ENCODE measurements around the gene RASD2. TPM values are rescaled to one million over a fixed set of nuclear protein-coding genes. Genes with fewer than 3 reads are reported as not detected.

Gene RASD2
- total and polyA plus RNA-seq, 5 donors from 2014 or later: 0.06 to 1.0 TPM; not detected in 3

DNA sequence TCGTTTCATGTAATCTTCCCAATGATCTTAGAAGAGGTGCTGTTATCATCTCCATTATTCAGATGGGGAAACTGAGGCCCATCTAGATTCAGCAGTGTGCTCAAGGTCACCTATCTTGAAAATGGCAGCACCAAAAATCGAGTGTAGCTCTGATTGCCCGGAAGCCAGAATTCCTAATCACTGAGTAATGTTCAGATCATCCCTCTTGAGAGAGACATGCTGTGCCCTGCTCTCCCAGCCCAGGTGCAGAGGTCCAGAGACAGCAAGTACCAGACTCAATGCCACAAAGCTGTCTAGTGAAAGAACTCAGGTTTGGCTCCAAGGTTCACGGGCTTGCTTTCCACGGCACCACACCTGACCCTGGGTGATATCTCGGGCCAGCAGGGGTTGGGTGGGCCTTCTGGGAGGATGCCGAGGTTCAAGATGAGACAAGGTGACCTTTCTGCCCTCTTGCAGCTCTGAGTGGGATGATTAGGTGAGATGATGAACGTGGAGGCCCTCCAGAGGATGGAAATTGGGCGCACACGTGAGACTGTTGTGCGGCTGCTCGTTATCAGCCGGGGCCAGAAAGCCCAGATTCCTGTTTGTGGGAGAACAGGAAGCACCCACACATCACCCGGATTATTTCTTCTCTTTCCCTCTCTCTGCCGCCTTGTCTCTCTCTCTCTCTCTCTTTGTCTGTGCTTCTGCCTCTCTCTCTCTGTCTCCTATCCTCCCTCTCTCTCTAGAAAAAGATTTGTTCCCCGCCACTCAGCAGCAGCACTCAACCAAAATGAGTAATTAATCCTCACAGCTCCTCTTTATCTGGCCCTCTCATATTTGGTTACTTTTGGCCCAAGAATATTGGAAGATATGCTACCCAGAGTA lies 19.0 kb upstream of the RASD2 start:
- no peak overlapping the region for H3K27ac Mint-ChIP-seq
- no peak overlapping the region for H3K4me3 Mint-ChIP-seq
- ATAC-seq (ENCODE audit: low read depth in 2 of 2) (no peak), DNase-seq (no peak)
- no peaks in the 10 kb centered on the region for H3K36me3 Mint-ChIP-seq
- H3K4me3 ChIP-seq (ENCODE audit: low read depth, low read length): no peak overlapping the region
- H3K27me3 ChIP-seq (ENCODE audit: control insufficient read depth, insufficient read depth, low read length): no peaks in the 10 kb centered on the region
- H3K4me1 ChIP-seq (ENCODE audit: control insufficient read depth, insufficient read depth, low read length, poor library complexity, severe bottlenecking): no peaks in the 10 kb centered on the region
- peaks cover 12% of the 10 kb centered on the region for H3K27me3 Mint-ChIP-seq
- peaks cover 0 to 4% (median 0%) of the 10 kb centered on the region in 4 donors for H3K4me1 Mint-ChIP-seq
- H3K9me3 Mint-ChIP-seq: peaks cover 0 to 2% (median 0%) of the 10 kb centered on the region in 7 donors
- H3K36me3 ChIP-seq (ENCODE audit: control insufficient read depth, insufficient read depth, low read length): no peaks in the 10 kb centered on the region
- H3K27ac ChIP-seq (ENCODE audit: insufficient read depth, low read length, poor library complexity, severe bottlenecking): no peak overlapping the region
- no peaks in the 10 kb centered on the region for H3K9me3 ChIP-seq (ENCODE audit: control insufficient read depth in 2 of 2, low read length in 2 of 2)

GRCh38 chr22:35522225-35523149 lies 18.1 kb upstream of the RASD2 start:
- no peak for DNase-seq
- no peaks in the 10 kb centered on the region for H3K9me3 ChIP-seq (ENCODE audit: control insufficient read depth in 2 of 2, low read length in 2 of 2)
- no peaks in the 10 kb centered on the region for H3K4me1 ChIP-seq (ENCODE audit: control insufficient read depth, insufficient read depth, low read length, poor library complexity, severe bottlenecking)
- H3K4me3 ChIP-seq (ENCODE audit: low read depth, low read length): no peak overlapping the region
- no peak overlapping the region for H3K27ac ChIP-seq (ENCODE audit: insufficient read depth, low read length, poor library complexity, severe bottlenecking)
- no peaks in the 10 kb centered on the region for H3K36me3 Mint-ChIP-seq
- H3K4me3 Mint-ChIP-seq: no peak overlapping the region
- peaks cover 0 to 2% (median 0%) of the 10 kb centered on the region in 7 donors for H3K9me3 Mint-ChIP-seq
- no peaks in the 10 kb centered on the region for H3K27me3 ChIP-seq (ENCODE audit: control insufficient read depth, insufficient read depth, low read length)
- no peaks in the 10 kb centered on the region for H3K36me3 ChIP-seq (ENCODE audit: control insufficient read depth, insufficient read depth, low read length)
- H3K27ac Mint-ChIP-seq: no peak overlapping the region
- peaks cover 19% of the 10 kb centered on the region for H3K27me3 Mint-ChIP-seq
- no peak for ATAC-seq (ENCODE audit: low read depth in 2 of 2)
- H3K4me1 Mint-ChIP-seq: peaks cover 0 to 4% (median 0%) of the 10 kb centered on the region in 4 donors

DNA sequence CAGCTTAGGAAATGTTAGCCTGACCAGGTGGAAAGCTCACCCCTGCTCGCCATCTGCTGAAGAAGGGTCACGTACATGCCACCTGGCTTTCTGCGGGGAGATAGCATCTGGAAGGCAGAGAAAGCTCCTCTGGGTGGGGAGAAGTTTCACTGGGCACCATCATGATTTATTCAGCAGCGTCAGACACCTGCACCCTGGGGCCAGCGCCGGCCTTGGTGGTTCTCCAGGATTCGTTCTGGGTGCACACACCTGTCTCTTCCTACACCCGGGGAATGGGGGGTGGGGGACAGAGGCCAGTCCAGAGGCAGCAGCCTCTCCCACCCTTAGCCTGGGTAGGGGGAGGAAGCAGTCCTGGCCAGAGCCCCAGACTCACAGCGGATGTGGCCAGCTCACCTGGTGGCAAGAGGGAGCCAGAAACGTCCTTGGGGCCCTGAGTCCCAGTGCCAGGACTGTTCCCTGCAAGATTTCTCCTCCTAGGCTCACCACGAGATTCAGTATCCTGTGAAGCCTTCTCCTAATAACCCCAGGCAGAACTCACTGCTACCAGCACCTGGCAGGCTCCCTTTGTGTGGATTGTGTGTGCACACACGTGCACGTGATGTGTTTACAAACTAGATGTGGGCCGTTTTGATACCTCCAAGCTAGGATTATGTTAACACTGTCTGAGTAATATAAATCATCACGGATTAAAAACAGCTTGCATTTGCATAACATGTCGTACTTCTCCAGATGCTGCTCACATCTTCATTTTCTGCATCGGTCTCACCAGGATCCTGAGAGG lies 17.3 kb upstream of the RASD2 start:
- peaks cover 0 to 2% (median 0%) of the 10 kb centered on the region in 7 donors for H3K9me3 Mint-ChIP-seq
- H3K36me3 Mint-ChIP-seq: no peaks in the 10 kb centered on the region
- Histone ChIP-seq H3K9me3 (ENCODE audit: control insufficient read depth in 2 of 2, low read length in 2 of 2) (no peaks in the 10 kb centered on the region), H3K36me3 (ENCODE audit: control insufficient read depth, insufficient read depth, low read length) (no peaks in the 10 kb centered on the region), H3K4me1 (ENCODE audit: control insufficient read depth, insufficient read depth, low read length, poor library complexity, severe bottlenecking) (no peaks in the 10 kb centered on the region), H3K27ac (ENCODE audit: insufficient read depth, low read length, poor library complexity, severe bottlenecking) (no peak overlapping the region), H3K27me3 (ENCODE audit: control insufficient read depth, insufficient read depth, low read length) (no peaks in the 10 kb centered on the region), H3K4me3 (ENCODE audit: low read depth, low read length) (no peak overlapping the region)
- peaks cover 19% of the 10 kb centered on the region for H3K27me3 Mint-ChIP-seq
- H3K4me1 Mint-ChIP-seq: peaks cover 0 to 4% (median 0%) of the 10 kb centered on the region in 4 donors
- no peak overlapping the region for H3K27ac Mint-ChIP-seq
- no peak overlapping the region for H3K4me3 Mint-ChIP-seq
- ATAC-seq (ENCODE audit: low read depth in 2 of 2) (no peak), DNase-seq (no peak)

- Mint-ChIP-seq H3K27me3 (peaks cover 19% of the 10 kb centered on the region), H3K36me3 (peaks cover 6% of the 10 kb centered on the region), H3K27ac (no peak overlapping the region), H3K4me3 (no peak overlapping the region), H3K9me3 (peaks cover 0 to 4% (median 0%) of the 10 kb centered on the region in 7 donors), H3K4me1 (peaks cover 0 to 4% (median 0%) of the 10 kb centered on the region in 4 donors)
- DNase-seq (no peak), ATAC-seq (ENCODE audit: low read depth in 2 of 2) (no peak)
- no peaks in the 10 kb centered on the region for H3K4me1 ChIP-seq (ENCODE audit: control insufficient read depth, insufficient read depth, low read length, poor library complexity, severe bottlenecking)
- no peaks in the 10 kb centered on the region for H3K36me3 ChIP-seq (ENCODE audit: control insufficient read depth, insufficient read depth, low read length)
- no peak overlapping the region for H3K27ac ChIP-seq (ENCODE audit: insufficient read depth, low read length, poor library complexity, severe bottlenecking)
- H3K4me3 ChIP-seq (ENCODE audit: low read depth, low read length): no peak overlapping the region
- peaks cover 4 to 6% of the 10 kb centered on the region in 2 experiments for H3K9me3 ChIP-seq (ENCODE audit: control insufficient read depth in 2 of 2, low read length in 2 of 2)
- no peaks in the 10 kb centered on the region for H3K27me3 ChIP-seq (ENCODE audit: control insufficient read depth, insufficient read depth, low read length)
Measured at GRCh38 chr22:35524966-35525686, 15.5 kb upstream of the RASD2 start.

GRCh38 chr22:35525687-35526332 lies 14.8 kb upstream of the RASD2 start:
- Mint-ChIP-seq H3K27me3 (peaks cover 16% of the 10 kb centered on the region), H3K4me3 (no peak overlapping the region), H3K4me1 (peaks cover 0 to 4% (median 0%) of the 10 kb centered on the region in 4 donors), H3K36me3 (peaks cover 6% of the 10 kb centered on the region), H3K27ac (no peak overlapping the region), H3K9me3 (peaks cover 0 to 4% (median 0%) of the 10 kb centered on the region in 7 donors)
- no peak overlapping the region for H3K4me3 ChIP-seq (ENCODE audit: low read depth, low read length)
- DNase-seq (no peak), ATAC-seq (ENCODE audit: low read depth in 2 of 2) (no peak)
- no peaks in the 10 kb centered on the region for H3K4me1 ChIP-seq (ENCODE audit: control insufficient read depth, insufficient read depth, low read length, poor library complexity, severe bottlenecking)
- H3K27ac ChIP-seq (ENCODE audit: insufficient read depth, low read length, poor library complexity, severe bottlenecking): no peak overlapping the region
- no peaks in the 10 kb centered on the region for H3K27me3 ChIP-seq (ENCODE audit: control insufficient read depth, insufficient read depth, low read length)
- peaks cover 4 to 6% of the 10 kb centered on the region in 2 experiments for H3K9me3 ChIP-seq (ENCODE audit: control insufficient read depth in 2 of 2, low read length in 2 of 2)
- no peaks in the 10 kb centered on the region for H3K36me3 ChIP-seq (ENCODE audit: control insufficient read depth, insufficient read depth, low read length)

- H3K27ac Mint-ChIP-seq: no peak overlapping the region
- H3K4me1 ChIP-seq (ENCODE audit: control insufficient read depth, insufficient read depth, low read length, poor library complexity, severe bottlenecking): no peaks in the 10 kb centered on the region
- peaks cover 4 to 6% of the 10 kb centered on the region in 2 experiments for H3K9me3 ChIP-seq (ENCODE audit: control insufficient read depth in 2 of 2, low read length in 2 of 2)
- H3K9me3 Mint-ChIP-seq: peaks cover 0 to 4% (median 0%) of the 10 kb centered on the region in 7 donors
- no peak overlapping the region for H3K4me3 ChIP-seq (ENCODE audit: low read depth, low read length)
- H3K4me3 Mint-ChIP-seq: no peak overlapping the region
- peaks cover 0 to 4% (median 0%) of the 10 kb centered on the region in 4 donors for H3K4me1 Mint-ChIP-seq
- ATAC-seq (ENCODE audit: low read depth in 2 of 2) (no peak), DNase-seq (no peak)
- H3K27me3 ChIP-seq (ENCODE audit: control insufficient read depth, insufficient read depth, low read length): no peaks in the 10 kb centered on the region
- H3K36me3 Mint-ChIP-seq: peaks cover 6% of the 10 kb centered on the region
- H3K27ac ChIP-seq (ENCODE audit: insufficient read depth, low read length, poor library complexity, severe bottlenecking): no peak overlapping the region
- H3K36me3 ChIP-seq (ENCODE audit: control insufficient read depth, insufficient read depth, low read length): no peaks in the 10 kb centered on the region
- peaks cover 16% of the 10 kb centered on the region for H3K27me3 Mint-ChIP-seq
Measured at GRCh38 chr22:35526333-35526979, 14.2 kb upstream of the RASD2 start.

All from CD4-positive, CD25-positive, alpha-beta regulatory T cell (primary cell).